ENCODE measurements around the gene CNKSR1. TPM values are rescaled to one million over a fixed set of nuclear protein-coding genes. Genes with fewer than 3 reads are reported as not detected.
A peak's percentile ranks its signal among the peaks of the same experiment; 100 is the strongest.

The CNKSR1 gene
- total and polyA plus RNA-seq, 2 of the 13 experiments (the other 11 are each of a cell fraction or from before 2014, with no cell fraction given), result 3.4 to 8.9 TPM

DNA sequence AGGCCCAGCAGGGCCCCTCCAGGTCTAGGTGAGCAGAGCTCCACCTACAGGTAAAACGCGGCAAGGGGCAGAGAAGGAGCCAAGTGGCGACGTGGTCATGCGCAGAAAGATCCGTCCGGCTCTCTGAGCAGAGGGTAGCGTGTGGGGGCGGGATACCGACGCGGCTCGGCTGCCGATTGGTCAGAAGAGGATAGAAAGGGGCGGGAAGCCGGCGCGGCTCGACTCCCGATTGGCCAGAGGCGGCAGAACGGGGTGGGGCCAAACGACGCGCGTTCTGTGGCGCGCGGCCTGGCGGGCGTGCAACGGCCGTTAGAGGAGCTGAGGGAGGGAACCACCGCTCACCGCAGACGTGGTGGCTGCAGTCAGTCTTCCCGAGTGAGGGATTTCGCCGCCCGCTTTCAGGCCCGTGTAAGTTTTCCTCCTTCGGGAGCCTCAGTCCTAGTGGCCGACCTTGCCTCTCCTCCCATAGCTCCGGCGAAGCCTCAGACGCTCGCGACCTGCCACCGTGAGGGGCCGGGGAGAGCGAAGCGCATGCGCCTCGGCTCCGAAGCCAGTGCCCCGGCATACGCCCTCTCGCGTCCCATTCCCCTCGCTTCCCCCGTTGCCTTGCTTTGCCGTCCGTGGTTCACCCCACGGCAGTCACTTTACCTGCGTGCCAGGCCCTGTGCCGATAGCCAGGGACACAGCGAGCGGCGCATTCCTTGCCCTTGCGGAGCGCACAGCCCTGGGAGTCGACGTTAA is 56.8 kb downstream of the CNKSR1 start, which contains the start of gene CEP85 (continued):
- TF ChIP-seq, protein P1, sequence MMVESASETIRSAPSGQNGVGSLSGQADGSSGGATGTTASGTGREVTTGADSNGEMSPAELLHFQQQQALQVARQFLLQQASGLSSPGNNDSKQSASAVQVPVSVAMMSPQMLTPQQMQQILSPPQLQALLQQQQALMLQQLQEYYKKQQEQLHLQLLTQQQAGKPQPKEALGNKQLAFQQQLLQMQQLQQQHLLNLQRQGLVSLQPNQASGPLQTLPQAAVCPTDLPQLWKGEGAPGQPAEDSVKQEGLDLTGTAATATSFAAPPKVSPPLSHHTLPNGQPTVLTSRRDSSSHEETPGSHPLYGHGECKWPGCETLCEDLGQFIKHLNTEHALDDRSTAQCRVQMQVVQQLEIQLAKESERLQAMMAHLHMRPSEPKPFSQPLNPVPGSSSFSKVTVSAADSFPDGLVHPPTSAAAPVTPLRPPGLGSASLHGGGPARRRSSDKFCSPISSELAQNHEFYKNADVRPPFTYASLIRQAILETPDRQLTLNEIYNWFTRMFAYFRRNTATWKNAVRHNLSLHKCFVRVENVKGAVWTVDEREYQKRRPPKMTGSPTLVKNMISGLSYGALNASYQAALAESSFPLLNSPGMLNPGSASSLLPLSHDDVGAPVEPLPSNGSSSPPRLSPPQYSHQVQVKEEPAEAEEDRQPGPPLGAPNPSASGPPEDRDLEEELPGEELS (CRISPR knock-in tag; IDR thresholded peaks at IDR 0.05), result no peak
- no peak for TF ChIP-seq NPAS2 (CRISPR knock-in tag; IDR thresholded peaks at IDR 0.05; ENCODE audit: borderline replicate concordance)
- no peak for TF ChIP-seq KLF15 (CRISPR knock-in tag; IDR thresholded peaks at IDR 0.05; ENCODE audit: borderline replicate concordance)
- TF ChIP-seq ETV5 (CRISPR knock-in tag; IDR thresholded peaks at IDR 0.05; ENCODE audit: borderline replicate concordance), result no peak
- TF ChIP-seq ERF (CRISPR knock-in tag; IDR thresholded peaks at IDR 0.05), result peak; percentile 63
- TF ChIP-seq ZNF792 (CRISPR knock-in tag; IDR thresholded peaks at IDR 0.05), result peak; percentile 26; the same call in 1 of the 2 replicates
- TF ChIP-seq, protein P2, sequence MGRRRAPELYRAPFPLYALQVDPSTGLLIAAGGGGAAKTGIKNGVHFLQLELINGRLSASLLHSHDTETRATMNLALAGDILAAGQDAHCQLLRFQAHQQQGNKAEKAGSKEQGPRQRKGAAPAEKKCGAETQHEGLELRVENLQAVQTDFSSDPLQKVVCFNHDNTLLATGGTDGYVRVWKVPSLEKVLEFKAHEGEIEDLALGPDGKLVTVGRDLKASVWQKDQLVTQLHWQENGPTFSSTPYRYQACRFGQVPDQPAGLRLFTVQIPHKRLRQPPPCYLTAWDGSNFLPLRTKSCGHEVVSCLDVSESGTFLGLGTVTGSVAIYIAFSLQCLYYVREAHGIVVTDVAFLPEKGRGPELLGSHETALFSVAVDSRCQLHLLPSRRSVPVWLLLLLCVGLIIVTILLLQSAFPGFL (CRISPR knock-in tag; IDR thresholded peaks at IDR 0.05), result no peak
- TF ChIP-seq, protein P3, sequence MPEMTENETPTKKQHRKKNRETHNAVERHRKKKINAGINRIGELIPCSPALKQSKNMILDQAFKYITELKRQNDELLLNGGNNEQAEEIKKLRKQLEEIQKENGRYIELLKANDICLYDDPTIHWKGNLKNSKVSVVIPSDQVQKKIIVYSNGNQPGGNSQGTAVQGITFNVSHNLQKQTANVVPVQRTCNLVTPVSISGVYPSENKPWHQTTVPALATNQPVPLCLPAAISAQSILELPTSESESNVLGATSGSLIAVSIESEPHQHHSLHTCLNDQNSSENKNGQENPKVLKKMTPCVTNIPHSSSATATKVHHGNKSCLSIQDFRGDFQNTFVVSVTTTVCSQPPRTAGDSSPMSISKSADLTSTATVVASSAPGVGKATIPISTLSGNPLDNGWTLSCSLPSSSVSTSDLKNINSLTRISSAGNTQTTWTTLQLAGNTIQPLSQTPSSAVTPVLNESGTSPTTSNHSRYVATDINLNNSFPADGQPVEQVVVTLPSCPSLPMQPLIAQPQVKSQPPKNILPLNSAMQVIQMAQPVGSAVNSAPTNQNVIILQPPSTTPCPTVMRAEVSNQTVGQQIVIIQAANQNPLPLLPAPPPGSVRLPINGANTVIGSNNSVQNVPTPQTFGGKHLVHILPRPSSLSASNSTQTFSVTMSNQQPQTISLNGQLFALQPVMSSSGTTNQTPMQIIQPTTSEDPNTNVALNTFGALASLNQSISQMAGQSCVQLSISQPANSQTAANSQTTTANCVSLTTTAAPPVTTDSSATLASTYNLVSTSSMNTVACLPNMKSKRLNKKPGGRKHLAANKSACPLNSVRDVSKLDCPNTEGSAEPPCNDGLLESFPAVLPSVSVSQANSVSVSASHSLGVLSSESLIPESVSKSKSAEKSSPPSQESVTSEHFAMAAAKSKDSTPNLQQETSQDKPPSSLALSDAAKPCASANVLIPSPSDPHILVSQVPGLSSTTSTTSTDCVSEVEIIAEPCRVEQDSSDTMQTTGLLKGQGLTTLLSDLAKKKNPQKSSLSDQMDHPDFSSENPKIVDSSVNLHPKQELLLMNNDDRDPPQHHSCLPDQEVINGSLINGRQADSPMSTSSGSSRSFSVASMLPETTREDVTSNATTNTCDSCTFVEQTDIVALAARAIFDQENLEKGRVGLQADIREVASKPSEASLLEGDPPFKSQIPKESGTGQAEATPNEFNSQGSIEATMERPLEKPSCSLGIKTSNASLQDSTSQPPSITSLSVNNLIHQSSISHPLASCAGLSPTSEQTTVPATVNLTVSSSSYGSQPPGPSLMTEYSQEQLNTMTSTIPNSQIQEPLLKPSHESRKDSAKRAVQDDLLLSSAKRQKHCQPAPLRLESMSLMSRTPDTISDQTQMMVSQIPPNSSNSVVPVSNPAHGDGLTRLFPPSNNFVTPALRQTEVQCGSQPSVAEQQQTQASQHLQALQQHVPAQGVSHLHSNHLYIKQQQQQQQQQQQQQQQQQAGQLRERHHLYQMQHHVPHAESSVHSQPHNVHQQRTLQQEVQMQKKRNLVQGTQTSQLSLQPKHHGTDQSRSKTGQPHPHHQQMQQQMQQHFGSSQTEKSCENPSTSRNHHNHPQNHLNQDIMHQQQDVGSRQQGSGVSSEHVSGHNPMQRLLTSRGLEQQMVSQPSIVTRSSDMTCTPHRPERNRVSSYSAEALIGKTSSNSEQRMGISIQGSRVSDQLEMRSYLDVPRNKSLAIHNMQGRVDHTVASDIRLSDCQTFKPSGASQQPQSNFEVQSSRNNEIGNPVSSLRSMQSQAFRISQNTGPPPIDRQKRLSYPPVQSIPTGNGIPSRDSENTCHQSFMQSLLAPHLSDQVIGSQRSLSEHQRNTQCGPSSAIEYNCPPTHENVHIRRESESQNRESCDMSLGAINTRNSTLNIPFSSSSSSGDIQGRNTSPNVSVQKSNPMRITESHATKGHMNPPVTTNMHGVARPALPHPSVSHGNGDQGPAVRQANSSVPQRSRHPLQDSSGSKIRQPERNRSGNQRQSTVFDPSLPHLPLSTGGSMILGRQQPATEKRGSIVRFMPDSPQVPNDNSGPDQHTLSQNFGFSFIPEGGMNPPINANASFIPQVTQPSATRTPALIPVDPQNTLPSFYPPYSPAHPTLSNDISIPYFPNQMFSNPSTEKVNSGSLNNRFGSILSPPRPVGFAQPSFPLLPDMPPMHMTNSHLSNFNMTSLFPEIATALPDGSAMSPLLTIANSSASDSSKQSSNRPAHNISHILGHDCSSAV (CRISPR knock-in tag; IDR thresholded peaks at IDR 0.05; ENCODE audit: borderline replicate concordance), result no peak
- no peak; the same call in 1 of the 2 replicates for TF ChIP-seq PRMT3 (CRISPR knock-in tag; IDR thresholded peaks at IDR 0.05; ENCODE audit: borderline replicate concordance, low read depth)
- 0 out of 2 replicates have a peak, but pooled peaks have one; percentile 44 for TF ChIP-seq REL (CRISPR knock-in tag; conservative IDR thresholded peaks at IDR 0.05)
- TF ChIP-seq ZNF432 (CRISPR knock-in tag; IDR thresholded peaks at IDR 0.05; ENCODE audit: borderline replicate concordance), result no peak
- peak; percentile 59 for TF ChIP-seq MXD4 (CRISPR knock-in tag; IDR thresholded peaks at IDR 0.05)
- TF ChIP-seq PLRG1 (conservative IDR thresholded peaks at IDR 0.05), result no peak
- no peak for TF ChIP-seq MLLT10 (CRISPR knock-in tag; IDR thresholded peaks at IDR 0.05)
- TF ChIP-seq, protein P4, sequence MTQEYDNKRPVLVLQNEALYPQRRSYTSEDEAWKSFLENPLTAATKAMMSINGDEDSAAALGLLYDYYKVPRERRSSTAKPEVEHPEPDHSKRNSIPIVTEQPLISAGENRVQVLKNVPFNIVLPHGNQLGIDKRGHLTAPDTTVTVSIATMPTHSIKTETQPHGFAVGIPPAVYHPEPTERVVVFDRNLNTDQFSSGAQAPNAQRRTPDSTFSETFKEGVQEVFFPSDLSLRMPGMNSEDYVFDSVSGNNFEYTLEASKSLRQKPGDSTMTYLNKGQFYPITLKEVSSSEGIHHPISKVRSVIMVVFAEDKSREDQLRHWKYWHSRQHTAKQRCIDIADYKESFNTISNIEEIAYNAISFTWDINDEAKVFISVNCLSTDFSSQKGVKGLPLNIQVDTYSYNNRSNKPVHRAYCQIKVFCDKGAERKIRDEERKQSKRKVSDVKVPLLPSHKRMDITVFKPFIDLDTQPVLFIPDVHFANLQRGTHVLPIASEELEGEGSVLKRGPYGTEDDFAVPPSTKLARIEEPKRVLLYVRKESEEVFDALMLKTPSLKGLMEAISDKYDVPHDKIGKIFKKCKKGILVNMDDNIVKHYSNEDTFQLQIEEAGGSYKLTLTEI (CRISPR knock-in tag; conservative IDR thresholded peaks at IDR 0.05), result no peak
- peak; percentile 26; the same call in 1 of the 2 replicates for TF ChIP-seq MIER3 (CRISPR knock-in tag; IDR thresholded peaks at IDR 0.05; ENCODE audit: borderline replicate concordance)

Measured in HepG2 (cell line).